Measurements from ENCODE around the gene TRIM66. TPM values are rescaled to one million over a fixed set of nuclear protein-coding genes. Genes with fewer than 3 reads are reported as not detected.

The TRIM66 gene
- polyA plus RNA-seq, 3 donors = 0.04 to 12.0 (median 0.47) TPM

GRCh38 chr11:8650401-8650990 is 32.0 kb downstream of the TRIM66 start:
- H3K4me1 ChIP-seq (ENCODE audit: control insufficient read depth in 1 of 2, insufficient read depth in 2 of 2, low read length in 2 of 2) = no peaks in the 10 kb centered on the region
- intact Hi-C loops (cut with micrococcal nuclease) = no loop called here
- Mint-ChIP-seq H3K27ac (peak overlapping the region in 2 of 7 donors; percentile 13 to 65), H3K4me1 (no peaks in the 10 kb centered on the region), H3K9me3 (peaks cover 0 to 2% (median 0%) of the 10 kb centered on the region in 7 donors), H3K27me3 (ENCODE audit: low read depth in 3 of 3) (no peaks in the 10 kb centered on the region), H3K4me3 (no peak overlapping the region), H3K36me3 (peaks cover 27 to 50% of the 10 kb centered on the region in 2 donors)
- H3K27ac ChIP-seq (ENCODE audit: low read depth in 1 of 2, low read length in 2 of 2) = no peak overlapping the region
- WGBS (ENCODE audit: insufficient coverage) = no CpG with 5 or more reads among the region's 2 CpGs
- no peak overlapping the region for H2AFZ ChIP-seq (ENCODE audit: insufficient read depth, low read depth, low read length, poor library complexity, severe bottlenecking)
- TF ChIP-seq CTCF (IDR thresholded peaks at IDR 0.05) = no peak
- H3K4me3 ChIP-seq (replicated peaks in 1 of 3; ENCODE audit: low read depth in 2 of 3, low read length in 3 of 3) = no peak overlapping the region
- peaks cover 45 to 75% of the 10 kb centered on the region in 2 donors for H3K36me3 ChIP-seq (replicated peaks in 1 of 2; ENCODE audit: control insufficient read depth in 1 of 2, insufficient read depth in 2 of 2, low read length in 2 of 2)
- H3K27me3 ChIP-seq (ENCODE audit: control insufficient read depth in 2 of 2, insufficient read depth in 2 of 2, low read length in 2 of 2) = no peaks in the 10 kb centered on the region
- no peak for DNase-seq
- no peak overlapping the region for H3K4me2 ChIP-seq (replicated peaks; ENCODE audit: extremely low read depth, low read length, poor library complexity, severe bottlenecking)
- no peaks in the 10 kb centered on the region for H3K79me2 ChIP-seq (ENCODE audit: insufficient read depth, low read length)
- H4K20me1 ChIP-seq (ENCODE audit: insufficient read depth, low read length) = no peaks in the 10 kb centered on the region
- no peaks in the 10 kb centered on the region for H3K9me3 ChIP-seq (replicated peaks in 1 of 2; ENCODE audit: control insufficient read depth in 1 of 2, insufficient read depth in 1 of 2, low read length in 2 of 2)
- no peak overlapping the region for H3K9ac ChIP-seq (ENCODE audit: insufficient read depth, low read length, poor library complexity, severe bottlenecking)

- Histone ChIP-seq H3K79me2 (ENCODE audit: insufficient read depth, low read length) (no peaks in the 10 kb centered on the region), H3K4me1 (ENCODE audit: control insufficient read depth in 1 of 2, insufficient read depth in 2 of 2, low read length in 2 of 2) (no peaks in the 10 kb centered on the region), H4K20me1 (ENCODE audit: insufficient read depth, low read length) (no peaks in the 10 kb centered on the region), H3K9me3 (replicated peaks in 1 of 2; ENCODE audit: control insufficient read depth in 1 of 2, insufficient read depth in 1 of 2, low read length in 2 of 2) (no peaks in the 10 kb centered on the region), H3K27ac (ENCODE audit: low read depth in 1 of 2, low read length in 2 of 2) (no peak overlapping the region), H3K4me3 (replicated peaks in 1 of 3; ENCODE audit: low read depth in 2 of 3, low read length in 3 of 3) (no peak overlapping the region), H3K36me3 (replicated peaks in 1 of 2; ENCODE audit: control insufficient read depth in 1 of 2, insufficient read depth in 2 of 2, low read length in 2 of 2) (peaks cover 56 to 85% of the 10 kb centered on the region in 2 donors), H2AFZ (ENCODE audit: insufficient read depth, low read depth, low read length, poor library complexity, severe bottlenecking) (no peak overlapping the region), H3K9ac (ENCODE audit: insufficient read depth, low read length, poor library complexity, severe bottlenecking) (no peak overlapping the region), H3K4me2 (replicated peaks; ENCODE audit: extremely low read depth, low read length, poor library complexity, severe bottlenecking) (no peak overlapping the region), H3K27me3 (ENCODE audit: control insufficient read depth in 2 of 2, insufficient read depth in 2 of 2, low read length in 2 of 2) (no peaks in the 10 kb centered on the region)
- no CpG with 5 or more reads among the region's 2 CpGs for WGBS (ENCODE audit: insufficient coverage)
- Mint-ChIP-seq H3K27me3 (ENCODE audit: low read depth in 3 of 3) (no peaks in the 10 kb centered on the region), H3K27ac (no peak overlapping the region), H3K4me1 (no peaks in the 10 kb centered on the region), H3K9me3 (no peaks in the 10 kb centered on the region), H3K4me3 (no peak overlapping the region), H3K36me3 (peaks cover 27 to 50% of the 10 kb centered on the region in 2 donors)
- intact Hi-C loops (cut with micrococcal nuclease) = no loop called here
- no peak for TF ChIP-seq CTCF (IDR thresholded peaks at IDR 0.05)
- no peak for DNase-seq
These were observed 33.1 kb downstream of the TRIM66 start for GRCh38 chr11:8649361-8649760.
